Measurements from ENCODE around the gene CADPS.

Gene CADPS

DNA sequence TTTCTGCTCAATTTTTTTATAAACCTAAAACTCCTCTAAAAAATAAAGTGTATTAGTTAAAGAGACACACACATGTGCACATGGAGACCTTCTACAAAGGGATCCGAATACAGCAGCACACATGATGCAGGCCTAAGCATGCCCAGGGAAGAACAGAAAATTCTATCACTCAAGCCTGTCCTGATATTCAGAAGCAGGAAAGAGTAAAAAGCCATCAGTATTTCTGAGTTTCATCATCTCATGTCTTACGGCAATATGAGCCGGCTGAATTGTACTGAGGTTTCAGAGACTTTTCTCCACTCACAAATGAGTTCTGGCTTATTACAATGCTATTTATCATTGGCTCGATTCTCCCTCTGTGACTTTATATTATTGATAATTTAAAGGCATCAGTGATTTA is 97.5 kb downstream of the CADPS start:
- TF ChIP-seq Cebpa-rat (IDR thresholded peaks at IDR 0.05) = no peak
- Histone ChIP-seq H3K27me3 (no peaks in the 10 kb centered on the region; a peak in 1 of 22 replicates), H3K4me1 (no peaks in the 10 kb centered on the region), H3K36me3 (no peaks in the 10 kb centered on the region), H3K4me2 (no peak overlapping the region), H3K9ac (no peak overlapping the region), H3K9me3 (replicated peaks in 1 of 11) (no peaks in the 10 kb centered on the region), H3K4me3 (no peak overlapping the region), H4K20me1 (no peaks in the 10 kb centered on the region), H3K27ac (no peak overlapping the region)

DNA sequence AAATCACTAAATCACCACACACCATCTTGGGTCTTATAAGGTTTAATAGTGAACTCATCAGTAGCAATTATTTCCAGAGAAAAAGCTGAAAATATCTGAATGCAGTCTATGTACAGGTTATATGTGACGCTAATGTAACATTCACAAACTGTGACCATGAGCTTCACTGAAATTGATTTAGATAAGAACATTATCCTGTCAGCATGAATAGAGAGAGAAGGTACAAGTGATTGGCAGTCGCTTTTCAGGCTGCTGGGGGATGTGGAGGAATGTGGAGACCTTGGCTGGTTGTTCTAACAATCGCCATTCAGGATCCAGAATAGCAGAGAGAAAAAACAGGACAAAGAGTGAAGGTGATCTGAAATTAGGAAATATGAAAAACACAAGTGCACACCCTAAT is 98.1 kb downstream of the CADPS start:
- Histone ChIP-seq H3K27ac (no peak overlapping the region), H3K4me1 (no peaks in the 10 kb centered on the region), H3K4me2 (no peak overlapping the region), H3K36me3 (no peaks in the 10 kb centered on the region), H4K20me1 (no peaks in the 10 kb centered on the region), H3K9ac (no peak overlapping the region), H3K9me3 (replicated peaks in 1 of 11) (no peaks in the 10 kb centered on the region), H3K4me3 (no peak overlapping the region), H3K27me3 (no peaks in the 10 kb centered on the region; a peak in 1 of 22 replicates)
- TF ChIP-seq Cebpa-rat (IDR thresholded peaks at IDR 0.05) = no peak

DNA sequence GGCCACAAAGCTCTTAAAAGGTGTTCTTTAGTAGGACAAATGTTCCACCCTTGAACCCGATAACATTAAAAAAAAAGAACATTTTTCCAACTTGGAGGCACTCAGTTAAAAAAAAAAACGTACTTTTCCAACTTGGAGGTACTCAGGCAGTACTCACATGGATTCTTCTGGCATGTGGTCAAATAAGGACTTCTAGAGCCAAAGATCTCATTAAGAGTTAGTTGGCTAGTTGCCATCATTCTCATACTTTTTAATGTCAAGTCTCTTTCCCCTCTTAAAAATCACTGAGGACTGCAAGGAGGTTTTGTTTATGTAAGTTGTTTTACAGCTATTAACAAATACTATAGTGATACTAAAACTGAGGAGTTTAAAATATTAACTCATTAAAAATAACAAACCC is 101.0 kb downstream of the CADPS start:
- Histone ChIP-seq H3K4me3 (no peak overlapping the region), H4K20me1 (no peaks in the 10 kb centered on the region), H3K9ac (no peak overlapping the region), H3K4me2 (no peak overlapping the region), H3K27ac (no peak overlapping the region), H3K27me3 (no peaks in the 10 kb centered on the region), H3K4me1 (no peaks in the 10 kb centered on the region), H3K36me3 (no peaks in the 10 kb centered on the region), H3K9me3 (replicated peaks in 1 of 11) (no peaks in the 10 kb centered on the region)
- TF ChIP-seq Cebpa-rat (IDR thresholded peaks at IDR 0.05) = no peak

DNA sequence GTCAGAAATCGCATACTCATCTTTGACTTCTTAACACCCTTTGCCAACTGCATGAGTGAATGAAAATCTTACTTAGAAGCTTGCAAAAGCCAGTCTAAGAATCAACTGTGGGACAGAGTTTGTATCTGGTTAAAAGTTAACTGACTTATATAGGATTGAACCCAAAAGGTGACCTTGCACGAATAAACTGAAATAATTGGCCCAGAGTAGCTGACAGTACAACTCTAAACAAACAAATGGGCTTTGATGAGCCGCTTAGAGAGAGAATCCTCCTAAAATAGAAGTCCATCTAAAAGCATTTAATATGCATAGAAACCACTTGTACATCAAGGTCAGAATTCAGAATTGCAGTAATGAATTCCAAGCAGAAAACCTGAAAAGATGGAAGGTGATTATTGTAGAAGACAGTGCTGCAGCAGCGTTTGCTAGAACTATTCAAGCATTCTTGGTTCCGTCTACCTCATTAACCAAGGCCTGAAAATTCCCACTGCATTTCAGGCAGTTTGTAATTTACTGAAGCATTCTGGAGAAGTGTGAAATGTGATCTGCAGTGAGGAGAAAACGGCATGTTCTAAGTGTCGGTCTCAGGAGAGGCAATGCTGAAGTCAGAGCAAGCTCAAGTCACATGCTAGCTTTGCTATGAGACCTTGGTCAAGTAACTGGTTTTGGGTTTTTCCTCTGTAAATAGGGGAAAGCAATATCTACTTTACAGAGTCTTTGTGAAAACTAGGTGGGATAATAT is 103.7 kb downstream of the CADPS start:
- no peaks in the 10 kb centered on the region for H3K4me1 ChIP-seq
- H3K36me3 ChIP-seq = no peaks in the 10 kb centered on the region
- H3K27me3 ChIP-seq = no peaks in the 10 kb centered on the region
- H3K4me3 ChIP-seq = no peak overlapping the region
- H3K9ac ChIP-seq = no peak overlapping the region
- H4K20me1 ChIP-seq = no peaks in the 10 kb centered on the region
- TF ChIP-seq Cebpa-rat (IDR thresholded peaks at IDR 0.05) = no peak
- no peak overlapping the region for H3K4me2 ChIP-seq
- no peaks in the 10 kb centered on the region for H3K9me3 ChIP-seq (replicated peaks in 1 of 11)
- no peak overlapping the region for H3K27ac ChIP-seq

DNA sequence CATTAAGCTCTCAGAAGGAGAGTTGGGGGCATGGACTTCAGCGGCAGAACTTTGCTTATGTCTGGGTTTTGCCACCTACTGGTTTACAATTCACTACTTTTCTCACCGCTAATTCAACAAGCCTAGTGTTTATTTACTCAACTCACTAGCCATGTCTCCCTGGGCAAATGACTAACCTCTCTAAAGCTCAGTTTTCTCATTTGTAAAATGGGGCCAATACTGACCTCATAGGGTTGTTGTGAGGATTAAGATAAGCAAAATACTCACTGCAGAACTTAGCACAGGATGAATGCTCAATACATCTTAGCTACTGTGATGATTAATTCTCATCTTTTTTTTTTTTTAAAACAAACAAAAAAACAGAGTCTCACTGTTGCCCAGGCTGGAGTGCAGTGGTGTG is 106.3 kb downstream of the CADPS start:
- Histone ChIP-seq H3K4me3 (no peak overlapping the region), H3K9ac (no peak overlapping the region), H3K27ac (no peak overlapping the region), H3K9me3 (replicated peaks in 1 of 11) (no peaks in the 10 kb centered on the region), H3K36me3 (no peaks in the 10 kb centered on the region), H3K4me1 (no peaks in the 10 kb centered on the region), H3K4me2 (no peak overlapping the region), H4K20me1 (no peaks in the 10 kb centered on the region), H3K27me3 (no peaks in the 10 kb centered on the region)
- no peak for TF ChIP-seq Cebpa-rat (IDR thresholded peaks at IDR 0.05)

DNA sequence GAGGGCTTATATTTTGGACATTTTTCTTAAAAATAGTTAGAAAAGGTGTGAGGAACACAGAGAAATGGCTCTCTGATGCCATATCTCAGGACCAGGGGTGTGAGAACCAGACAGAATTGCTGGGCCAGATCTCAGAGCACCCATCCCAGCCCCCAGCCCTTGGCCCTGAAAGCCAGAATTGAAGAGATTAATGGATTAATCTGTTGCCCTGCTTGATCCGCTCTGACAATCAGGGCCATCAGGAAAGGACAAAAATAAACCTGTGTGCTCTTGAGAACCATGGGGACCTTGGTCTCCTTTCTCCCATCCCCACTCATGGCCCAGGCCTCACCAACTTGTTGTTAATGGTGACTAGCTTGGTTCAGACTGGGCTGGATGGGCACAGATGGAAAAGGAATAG is 113.5 kb downstream of the CADPS start:
- no peaks in the 10 kb centered on the region for H3K36me3 ChIP-seq
- peaks cover 0 to 2% (median 0%) of the 10 kb centered on the region in 10 experiments; a peak in 3 of 20 replicates for H3K4me1 ChIP-seq
- H3K9me3 ChIP-seq (replicated peaks in 1 of 11) = no peaks in the 10 kb centered on the region
- no peaks in the 10 kb centered on the region for H3K27me3 ChIP-seq
- no peak overlapping the region for H3K4me2 ChIP-seq
- TF ChIP-seq Cebpa-rat (IDR thresholded peaks at IDR 0.05) = no peak
- no peak overlapping the region for H3K9ac ChIP-seq
- H4K20me1 ChIP-seq = no peaks in the 10 kb centered on the region
- no peak overlapping the region for H3K27ac ChIP-seq
- H3K4me3 ChIP-seq = no peak overlapping the region

DNA sequence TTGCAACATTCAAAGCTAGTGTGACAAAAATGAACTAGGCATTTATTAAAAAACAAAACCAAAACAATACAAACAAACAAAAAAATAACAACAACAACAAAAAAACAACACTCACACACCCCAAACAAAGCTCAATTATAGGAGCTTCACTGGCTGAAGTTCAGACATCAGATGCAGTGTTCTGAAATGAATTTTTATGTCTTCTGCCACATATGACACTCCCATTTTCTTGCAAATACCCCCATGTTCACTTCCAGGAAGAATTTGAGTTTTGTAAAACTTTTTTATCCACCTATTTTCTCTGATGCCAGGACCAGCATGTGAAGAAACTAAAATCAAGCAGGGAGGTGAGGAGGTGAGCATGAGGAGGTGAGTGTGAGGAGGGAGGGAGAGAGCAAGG is 113.9 kb downstream of the CADPS start:
- no peaks in the 10 kb centered on the region for H3K9me3 ChIP-seq (replicated peaks in 1 of 11)
- H3K27me3 ChIP-seq = no peaks in the 10 kb centered on the region
- no peaks in the 10 kb centered on the region for H3K36me3 ChIP-seq
- peaks cover 0 to 6% (median 2%) of the 10 kb centered on the region in 10 experiments; a peak in 9 of 20 replicates for H3K4me1 ChIP-seq
- H4K20me1 ChIP-seq = no peaks in the 10 kb centered on the region
- no peak overlapping the region for H3K9ac ChIP-seq
- no peak overlapping the region for H3K27ac ChIP-seq
- no peak for TF ChIP-seq Cebpa-rat (IDR thresholded peaks at IDR 0.05)
- no peak overlapping the region for H3K4me2 ChIP-seq
- no peak overlapping the region for H3K4me3 ChIP-seq

DNA sequence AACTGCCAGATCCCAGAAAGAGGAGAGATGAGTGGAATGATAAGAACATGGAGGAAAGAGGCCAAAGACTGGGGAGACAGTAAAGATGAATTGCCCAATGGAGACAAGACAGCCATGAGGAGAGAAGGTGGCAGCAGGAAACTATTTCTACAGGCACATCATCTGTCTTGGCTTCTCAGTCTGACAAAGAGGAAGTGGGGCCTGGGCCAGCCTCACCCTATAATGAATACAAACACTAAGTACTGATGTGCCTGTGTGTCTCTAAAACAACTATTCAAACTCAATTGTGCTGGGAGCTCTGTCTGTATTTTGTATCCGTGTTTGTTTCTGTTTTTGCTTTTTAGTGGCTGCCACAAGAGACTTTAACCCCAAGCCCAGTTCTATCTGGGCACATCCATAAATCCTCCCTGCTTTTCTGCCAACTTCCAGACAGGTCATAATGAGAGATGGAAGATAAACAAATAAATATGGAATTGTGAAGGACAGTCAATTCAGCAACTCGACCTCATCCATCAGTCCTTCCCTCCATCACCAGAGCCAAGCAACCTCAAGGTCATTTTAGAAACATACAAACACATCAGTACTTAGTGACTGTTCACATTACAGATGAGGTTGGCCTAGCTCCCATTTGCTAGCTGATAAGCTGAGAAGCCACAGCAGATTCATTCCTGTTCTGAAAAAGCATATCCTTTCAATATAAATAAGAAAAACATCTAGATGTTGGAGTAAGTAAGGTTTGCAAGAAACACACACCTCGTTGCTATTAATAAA is 116.7 kb downstream of the CADPS start:
- Histone ChIP-seq H3K36me3 (no peaks in the 10 kb centered on the region), H3K4me2 (no peak overlapping the region), H4K20me1 (no peaks in the 10 kb centered on the region), H3K9ac (no peak overlapping the region), H3K27ac (no peak overlapping the region), H3K4me1 (peaks cover 0 to 22% (median 18%) of the 10 kb centered on the region in 10 experiments; a peak in 16 of 20 replicates), H3K27me3 (no peaks in the 10 kb centered on the region), H3K4me3 (no peak overlapping the region), H3K9me3 (replicated peaks in 1 of 11) (no peaks in the 10 kb centered on the region)
- TF ChIP-seq Cebpa-rat (IDR thresholded peaks at IDR 0.05) = no peak

DNA sequence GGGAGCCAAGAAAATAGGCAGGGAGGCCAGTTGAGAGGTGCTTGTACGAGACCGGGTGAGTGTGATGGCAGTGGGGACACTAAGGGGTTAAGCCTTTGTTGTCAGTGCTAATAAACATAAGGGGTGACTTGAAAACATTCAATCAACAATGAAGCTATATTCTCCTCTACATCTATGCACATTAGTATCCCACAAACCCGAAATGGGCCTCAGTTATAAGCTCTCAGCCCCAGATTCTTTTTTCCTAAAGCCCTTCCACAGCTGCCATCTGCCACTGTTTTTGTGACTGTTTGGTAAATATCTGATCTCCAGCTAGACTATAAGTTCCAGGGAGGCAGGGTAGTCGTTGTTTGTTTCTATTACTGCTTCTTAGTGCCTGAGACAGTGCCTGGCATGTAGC is 118.2 kb downstream of the CADPS start:
- no peaks in the 10 kb centered on the region for H3K27me3 ChIP-seq
- H3K9ac ChIP-seq = no peak overlapping the region
- H3K9me3 ChIP-seq (replicated peaks in 1 of 11) = no peaks in the 10 kb centered on the region
- H3K4me1 ChIP-seq = peaks cover 0 to 22% (median 18%) of the 10 kb centered on the region in 10 experiments; a peak in 16 of 20 replicates
- TF ChIP-seq Cebpa-rat (IDR thresholded peaks at IDR 0.05) = no peak
- H3K36me3 ChIP-seq = no peaks in the 10 kb centered on the region
- H3K4me3 ChIP-seq = no peak overlapping the region
- H4K20me1 ChIP-seq = no peaks in the 10 kb centered on the region
- no peak overlapping the region for H3K27ac ChIP-seq
- no peak overlapping the region for H3K4me2 ChIP-seq
